ENCODE measurements around the gene ZCRB1.
"Not testable (repeated sequence)": the region's sequence is repeated elsewhere in the genome, so short reads cannot be mapped to it uniquely, and the experiment has no call there.

ZCRB1 gene, protein sequence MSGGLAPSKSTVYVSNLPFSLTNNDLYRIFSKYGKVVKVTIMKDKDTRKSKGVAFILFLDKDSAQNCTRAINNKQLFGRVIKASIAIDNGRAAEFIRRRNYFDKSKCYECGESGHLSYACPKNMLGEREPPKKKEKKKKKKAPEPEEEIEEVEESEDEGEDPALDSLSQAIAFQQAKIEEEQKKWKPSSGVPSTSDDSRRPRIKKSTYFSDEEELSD

DNA sequence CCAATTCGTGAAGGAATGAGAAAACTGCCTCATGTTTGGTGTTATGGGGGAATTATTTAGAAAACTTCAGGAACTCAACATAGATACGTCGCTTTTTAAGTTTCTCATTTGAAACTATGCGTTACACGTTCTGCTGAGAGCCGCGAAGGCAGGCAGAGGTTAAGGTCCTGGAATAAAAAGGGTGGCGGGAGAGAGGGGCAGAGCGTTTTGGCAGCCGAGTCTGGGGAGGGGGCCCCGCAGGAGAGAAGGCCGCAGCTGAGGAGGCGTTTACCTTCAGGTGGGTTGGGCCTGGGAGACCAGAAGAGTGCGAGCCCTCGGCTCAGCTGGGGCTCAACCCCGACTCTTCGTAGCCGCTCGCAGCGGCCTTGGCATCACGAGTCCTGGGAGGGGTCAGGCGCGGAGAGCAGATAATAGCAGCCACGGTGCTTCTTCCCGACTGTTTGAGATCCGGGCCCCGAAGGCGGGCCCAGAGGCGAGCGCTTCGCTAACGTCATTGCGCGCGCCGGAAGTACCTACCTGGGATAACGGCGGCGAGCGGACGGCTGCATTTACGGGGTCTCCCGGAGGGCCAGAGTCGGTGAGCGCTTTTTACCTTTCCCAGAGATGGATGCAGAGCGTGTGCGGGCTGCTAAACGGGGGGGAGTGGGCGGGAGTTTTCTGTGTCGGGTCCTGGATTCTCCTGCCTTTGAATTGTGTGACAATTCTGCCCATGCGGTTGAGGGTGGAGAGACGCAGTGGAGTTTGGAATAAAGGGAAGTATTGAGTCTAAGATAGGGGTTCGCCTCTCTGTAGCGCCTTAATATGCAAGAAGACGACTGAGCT is at the start of gene ZCRB1, which contains the start of gene PPHLN1:
ZCRB1 (minus strand) TSS at position 442 of the 822 bp plus-strand sequence. CDS start 1,992 bp downstream, outside the sequence.
PPHLN1 (plus strand) TSS at position 515 of the 822 bp plus-strand sequence. CDS start 9,736 bp downstream, outside the sequence.
- Histone ChIP-seq H3K4me1 (ENCODE audit: insufficient read depth, low read length) (peaks cover 8% of the 10 kb centered on the region), H3K9me3 (ENCODE audit: control insufficient read depth, insufficient read depth, low read length) (no peaks in the 10 kb centered on the region), H3K9ac (ENCODE audit: low read depth, low read length) (peak within 1 kb of the TSS; percentile 88), H3K36me3 (ENCODE audit: insufficient read depth, low read length) (no peaks in the 10 kb centered on the region; the same call in 1 of the 2 replicates)

DNA sequence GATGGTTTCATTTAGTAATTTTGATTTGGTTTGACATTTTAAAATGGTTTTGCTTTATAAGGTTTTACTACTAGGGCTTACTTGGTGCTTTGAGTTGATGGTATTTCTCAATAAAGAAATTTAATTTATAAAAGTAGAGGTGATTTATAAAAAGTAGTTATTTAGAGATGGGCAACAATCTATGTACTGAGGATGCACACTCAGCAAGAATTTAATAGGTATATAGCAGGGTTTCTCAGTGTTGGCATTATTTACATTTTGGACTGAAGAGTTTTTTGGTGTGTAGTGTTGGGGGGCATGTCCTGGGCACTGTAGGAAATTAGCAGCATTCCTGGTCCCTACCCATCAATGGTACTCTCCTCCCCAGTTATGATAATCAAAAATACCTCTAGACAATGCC is 47.8 kb upstream of the ZCRB1 start:
- H3K9me3 ChIP-seq (ENCODE audit: control insufficient read depth, insufficient read depth, low read length), result no peaks in the 10 kb centered on the region; the same call in 1 of the 2 replicates
- H3K4me1 ChIP-seq (ENCODE audit: insufficient read depth, low read length), result peaks cover 15% of the 10 kb centered on the region; the same call in 1 of the 2 replicates
- no peaks in the 10 kb centered on the region for H3K36me3 ChIP-seq (ENCODE audit: insufficient read depth, low read length)
- H3K9ac ChIP-seq (ENCODE audit: low read depth, low read length), result no peak overlapping the region

DNA sequence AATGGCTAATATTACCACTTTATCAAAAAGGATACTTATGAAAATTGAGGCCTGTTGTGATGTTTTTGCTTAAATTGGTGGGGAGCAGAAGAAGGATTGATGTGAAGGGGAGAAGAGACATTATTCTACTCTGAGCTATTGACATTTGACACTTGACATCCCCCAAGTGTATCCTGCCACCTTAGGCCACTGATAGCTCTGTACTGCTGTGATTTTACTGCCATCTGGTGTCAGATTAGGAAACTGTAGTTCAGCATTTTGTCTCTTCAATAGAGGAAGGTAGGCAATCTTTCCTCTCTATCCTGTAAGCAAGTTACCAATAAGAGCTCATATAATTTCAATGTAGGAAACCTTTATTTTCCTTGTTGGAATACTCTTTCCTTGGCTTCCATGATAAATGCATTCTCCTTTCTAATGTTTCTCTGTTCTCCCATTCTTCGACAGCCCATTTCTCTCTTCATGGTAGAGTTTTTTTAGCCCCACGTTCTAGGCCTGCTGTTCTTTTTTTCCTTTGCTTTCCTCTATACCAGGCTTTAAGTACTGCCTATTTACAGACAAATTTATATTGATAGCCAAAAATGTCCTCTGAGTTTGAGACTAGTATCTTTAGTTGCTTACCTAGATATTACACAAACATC is 46.4 kb upstream of the ZCRB1 start:
- no peaks in the 10 kb centered on the region; the same call in 1 of the 2 replicates for H3K9me3 ChIP-seq (ENCODE audit: control insufficient read depth, insufficient read depth, low read length)
- H3K9ac ChIP-seq (ENCODE audit: low read depth, low read length), result no peak overlapping the region
- H3K4me1 ChIP-seq (ENCODE audit: insufficient read depth, low read length), result peaks cover 15% of the 10 kb centered on the region; the same call in 1 of the 2 replicates
- H3K36me3 ChIP-seq (ENCODE audit: insufficient read depth, low read length), result no peaks in the 10 kb centered on the region

DNA sequence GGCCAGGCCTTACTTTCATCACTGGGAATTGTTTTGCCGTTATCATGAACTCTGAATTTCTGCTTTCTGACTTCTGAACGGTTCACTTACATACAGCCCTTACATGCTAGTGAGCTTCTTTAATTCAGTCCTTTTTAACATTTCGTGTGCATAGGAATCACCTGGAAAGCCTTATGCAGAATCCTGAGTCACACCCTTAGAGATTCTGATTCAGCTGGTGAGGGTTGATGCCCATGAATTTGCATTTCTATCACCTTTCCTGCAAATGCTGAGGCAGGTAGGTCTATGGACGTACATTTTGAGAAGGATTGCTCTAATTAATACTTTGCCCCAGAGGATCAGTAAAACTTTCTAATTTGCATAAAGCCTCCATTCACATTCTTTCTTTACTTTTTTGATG is 44.1 kb upstream of the ZCRB1 start:
- Histone ChIP-seq H3K4me1 (ENCODE audit: insufficient read depth, low read length) (peaks cover 15% of the 10 kb centered on the region; the same call in 1 of the 2 replicates), H3K36me3 (ENCODE audit: insufficient read depth, low read length) (no peaks in the 10 kb centered on the region), H3K9ac (ENCODE audit: low read depth, low read length) (no peak overlapping the region), H3K9me3 (ENCODE audit: control insufficient read depth, insufficient read depth, low read length) (no peaks in the 10 kb centered on the region; the same call in 1 of the 2 replicates)

DNA sequence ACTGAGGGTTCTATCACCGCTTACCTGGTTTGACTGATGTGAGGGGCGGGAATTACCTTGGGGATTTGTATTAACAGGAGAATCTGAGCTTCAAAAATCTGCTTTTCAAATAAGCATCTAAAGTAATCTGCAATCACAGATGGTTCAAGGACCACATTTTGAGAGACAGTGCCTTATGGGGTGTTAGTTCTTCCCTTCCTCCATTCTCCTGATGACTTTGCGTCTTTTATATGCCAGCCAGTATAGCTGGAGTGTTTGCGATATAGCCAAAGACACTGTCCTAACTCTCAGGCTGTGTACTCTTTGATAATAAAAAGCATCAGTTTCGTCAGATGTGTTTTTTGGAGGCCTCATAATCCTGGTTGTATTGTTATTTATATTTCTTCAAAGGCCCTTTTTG is 39.6 kb upstream of the ZCRB1 start:
- peaks cover 13% of the 10 kb centered on the region; the same call in 1 of the 2 replicates for H3K4me1 ChIP-seq (ENCODE audit: insufficient read depth, low read length)
- H3K9me3 ChIP-seq (ENCODE audit: control insufficient read depth, insufficient read depth, low read length), result no peaks in the 10 kb centered on the region
- no peaks in the 10 kb centered on the region; the same call in 1 of the 2 replicates for H3K36me3 ChIP-seq (ENCODE audit: insufficient read depth, low read length)
- no peak overlapping the region for H3K9ac ChIP-seq (ENCODE audit: low read depth, low read length)

DNA sequence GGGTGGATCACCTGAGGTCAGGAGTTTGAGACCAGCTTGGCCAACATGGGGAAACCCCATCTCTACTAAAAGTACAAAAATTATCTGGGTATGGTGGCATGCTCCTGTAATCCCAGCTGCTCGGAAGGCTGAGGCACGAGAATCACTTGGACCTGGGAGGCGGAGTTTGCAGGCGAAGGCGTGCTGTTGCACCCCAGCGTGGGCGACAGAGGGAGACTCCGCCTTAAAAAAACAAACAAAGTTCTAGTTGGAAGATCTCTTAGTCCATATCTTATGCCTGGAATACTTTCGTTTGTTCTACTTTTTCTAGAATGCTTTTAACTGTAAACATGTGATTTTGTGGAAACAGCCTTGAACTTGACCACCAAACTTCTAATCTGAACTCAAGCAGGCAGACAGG is 38.8 kb upstream of the ZCRB1 start:
- H3K4me1 ChIP-seq (ENCODE audit: insufficient read depth, low read length), result peaks cover 9% of the 10 kb centered on the region; the same call in 1 of the 2 replicates
- H3K9ac ChIP-seq (ENCODE audit: low read depth, low read length), result no peak overlapping the region
- no peaks in the 10 kb centered on the region for H3K9me3 ChIP-seq (ENCODE audit: control insufficient read depth, insufficient read depth, low read length)

DNA sequence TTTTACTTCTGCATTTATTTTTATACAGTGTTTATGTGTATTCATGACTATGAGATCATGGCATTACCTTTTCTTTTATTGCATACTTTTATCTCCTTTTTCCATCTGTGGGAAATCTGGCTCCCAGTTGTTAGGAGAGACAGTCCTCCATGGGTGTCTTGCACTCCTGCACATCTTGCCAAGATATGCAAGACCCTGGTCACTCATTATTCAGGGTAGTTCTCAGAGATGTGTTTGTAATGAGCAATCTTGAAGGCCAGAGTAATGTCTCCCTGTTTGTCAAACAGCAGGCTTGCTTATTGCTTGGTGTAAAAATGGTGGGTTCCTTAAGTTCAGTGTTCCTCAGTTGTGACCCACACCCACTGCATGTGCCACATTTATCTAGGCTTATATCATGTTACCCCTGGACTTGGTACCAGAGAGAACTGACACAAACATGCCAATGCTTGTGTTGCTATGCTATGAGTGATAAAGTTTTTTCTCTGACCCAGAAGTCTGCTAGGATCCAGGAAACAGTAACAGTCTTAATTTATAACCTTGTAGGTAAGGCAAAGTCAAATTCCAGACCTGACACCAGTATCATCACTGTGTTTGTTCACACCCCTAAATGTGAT is 36.9 kb upstream of the ZCRB1 start:
- H3K36me3 ChIP-seq (ENCODE audit: insufficient read depth, low read length), result no peaks in the 10 kb centered on the region; the same call in 1 of the 2 replicates
- no peaks in the 10 kb centered on the region for H3K4me1 ChIP-seq (ENCODE audit: insufficient read depth, low read length)
- H3K9me3 ChIP-seq (ENCODE audit: control insufficient read depth, insufficient read depth, low read length), result no peaks in the 10 kb centered on the region
- no peak overlapping the region for H3K9ac ChIP-seq (ENCODE audit: low read depth, low read length)

More for the DNA sequence above, 38.8 kb upstream of the ZCRB1 start:
- no peaks in the 10 kb centered on the region; the same call in 1 of the 2 replicates for H3K36me3 ChIP-seq (ENCODE audit: insufficient read depth, low read length)

DNA sequence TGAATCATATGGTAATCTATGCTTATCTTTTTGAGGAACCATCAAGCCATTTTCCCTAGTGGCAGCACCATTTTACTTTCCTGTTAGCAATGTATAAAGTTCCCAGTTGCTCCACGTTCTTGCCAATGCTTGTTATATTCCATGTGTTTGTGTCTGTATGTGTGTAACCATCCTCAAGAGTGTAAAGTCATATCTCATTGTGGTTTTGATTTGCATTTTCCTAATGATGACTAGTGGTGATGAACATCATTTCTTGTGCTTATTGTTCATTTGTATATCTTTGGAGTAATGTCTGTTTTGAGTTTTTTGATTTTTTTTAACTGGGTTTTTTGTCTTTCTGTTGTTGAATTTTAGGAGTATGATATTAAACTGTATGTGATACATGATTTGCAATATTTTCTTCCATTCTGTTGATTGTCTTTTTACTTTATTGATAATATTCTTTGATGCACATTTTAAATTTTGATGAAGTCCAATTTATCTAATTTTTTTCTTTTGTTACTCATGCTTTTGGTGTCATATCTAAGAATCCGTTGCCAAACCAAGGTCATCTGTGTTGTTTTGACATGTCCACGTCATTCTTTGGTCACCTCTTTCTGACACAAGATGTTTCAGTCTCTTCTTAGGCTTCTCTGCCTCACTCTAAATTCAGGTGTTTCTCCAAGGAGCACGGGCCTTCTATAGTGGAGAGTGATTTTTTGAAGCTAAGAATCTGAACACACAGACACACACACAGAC is 36.2 kb upstream of the ZCRB1 start:
- H3K9me3 ChIP-seq (ENCODE audit: control insufficient read depth, insufficient read depth, low read length), result no peaks in the 10 kb centered on the region
- no peaks in the 10 kb centered on the region for H3K4me1 ChIP-seq (ENCODE audit: insufficient read depth, low read length)
- H3K9ac ChIP-seq (ENCODE audit: low read depth, low read length), result no peak overlapping the region
- no peaks in the 10 kb centered on the region; the same call in 1 of the 2 replicates for H3K36me3 ChIP-seq (ENCODE audit: insufficient read depth, low read length)

DNA sequence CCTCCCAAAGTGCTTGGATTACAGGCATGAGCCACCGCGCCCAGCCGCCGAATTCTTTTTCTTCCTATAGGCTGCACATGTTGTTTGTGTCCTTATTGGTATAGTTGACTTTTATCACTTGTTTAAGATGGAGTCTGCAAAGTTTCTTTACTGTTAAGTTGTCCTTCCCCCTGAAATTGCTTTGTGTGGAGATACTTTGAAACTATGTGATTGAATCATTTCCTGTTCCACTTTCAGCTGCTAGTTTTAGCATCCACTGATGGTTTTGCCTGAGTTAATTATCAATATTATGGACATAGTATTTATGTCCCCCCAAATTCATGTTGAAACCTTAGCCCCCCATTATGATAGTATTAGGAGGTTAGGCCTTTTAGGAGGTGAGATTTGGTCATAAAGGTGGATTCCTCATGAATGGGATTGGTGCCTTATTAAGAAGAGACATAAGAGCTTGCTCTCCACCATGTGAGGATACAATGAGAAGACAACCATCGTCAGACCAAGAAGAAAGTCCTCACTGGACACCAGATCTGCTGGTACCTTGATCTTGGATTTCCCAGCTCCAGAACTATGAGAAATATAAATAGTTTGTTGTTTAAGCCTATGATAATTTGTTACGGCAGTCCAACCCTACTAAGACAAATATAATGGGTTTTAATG is 35.0 kb upstream of the ZCRB1 start:
- Histone ChIP-seq H3K36me3 (ENCODE audit: insufficient read depth, low read length) (no peaks in the 10 kb centered on the region; the same call in 1 of the 2 replicates), H3K9ac (ENCODE audit: low read depth, low read length) (no peak overlapping the region), H3K9me3 (ENCODE audit: control insufficient read depth, insufficient read depth, low read length) (no peaks in the 10 kb centered on the region), H3K4me1 (ENCODE audit: insufficient read depth, low read length) (no peaks in the 10 kb centered on the region)

DNA sequence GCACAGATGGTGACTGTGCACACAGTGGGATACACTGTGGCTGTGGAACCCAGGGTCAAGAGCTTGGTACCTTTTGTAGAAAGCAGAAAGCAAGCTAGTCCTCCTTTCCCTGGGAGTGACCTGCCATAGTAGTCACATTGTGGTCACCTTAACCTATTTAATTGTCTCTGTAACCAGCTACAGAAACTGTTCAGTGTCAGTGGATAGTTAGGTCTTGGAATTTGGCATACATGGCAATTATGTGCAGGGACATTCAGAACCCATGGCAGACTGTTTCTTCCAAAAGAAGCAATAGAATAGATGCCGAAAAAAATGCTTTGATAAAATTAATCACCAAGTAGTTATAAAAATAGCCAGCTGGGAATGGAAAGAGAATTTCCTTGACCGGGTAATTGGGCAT is 30.4 kb upstream of the ZCRB1 start:
- Histone ChIP-seq H3K36me3 (ENCODE audit: insufficient read depth, low read length) (no peaks in the 10 kb centered on the region; the same call in 1 of the 2 replicates), H3K9ac (ENCODE audit: low read depth, low read length) (no peak overlapping the region), H3K9me3 (ENCODE audit: control insufficient read depth, insufficient read depth, low read length) (no peaks in the 10 kb centered on the region), H3K4me1 (ENCODE audit: insufficient read depth, low read length) (no peaks in the 10 kb centered on the region)

DNA sequence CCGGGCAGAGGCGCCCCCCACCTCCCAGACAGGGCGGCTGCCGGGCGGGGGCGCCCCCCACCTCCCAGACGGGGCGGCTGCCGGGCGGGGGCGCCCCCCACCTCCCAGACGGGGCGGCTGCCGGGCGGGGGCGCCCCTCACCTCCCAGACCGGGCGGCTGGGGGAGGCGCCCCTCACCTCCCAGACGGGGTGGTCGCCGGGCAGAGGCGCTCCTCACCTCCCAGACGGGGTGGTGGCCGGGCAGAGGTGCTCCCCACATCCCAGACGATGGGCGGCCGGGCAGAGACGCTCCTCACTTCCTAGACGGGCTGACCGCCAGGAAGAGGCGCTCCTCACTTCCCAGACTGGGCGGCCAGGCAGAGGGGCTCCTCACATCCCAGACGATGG is 24.1 kb upstream of the ZCRB1 start:
- H3K4me1 ChIP-seq (ENCODE audit: insufficient read depth, low read length); H3K9ac ChIP-seq (ENCODE audit: low read depth, low read length); H3K36me3 ChIP-seq (ENCODE audit: insufficient read depth, low read length); H3K9me3 ChIP-seq (ENCODE audit: control insufficient read depth, insufficient read depth, low read length): not testable (repeated sequence)

DNA sequence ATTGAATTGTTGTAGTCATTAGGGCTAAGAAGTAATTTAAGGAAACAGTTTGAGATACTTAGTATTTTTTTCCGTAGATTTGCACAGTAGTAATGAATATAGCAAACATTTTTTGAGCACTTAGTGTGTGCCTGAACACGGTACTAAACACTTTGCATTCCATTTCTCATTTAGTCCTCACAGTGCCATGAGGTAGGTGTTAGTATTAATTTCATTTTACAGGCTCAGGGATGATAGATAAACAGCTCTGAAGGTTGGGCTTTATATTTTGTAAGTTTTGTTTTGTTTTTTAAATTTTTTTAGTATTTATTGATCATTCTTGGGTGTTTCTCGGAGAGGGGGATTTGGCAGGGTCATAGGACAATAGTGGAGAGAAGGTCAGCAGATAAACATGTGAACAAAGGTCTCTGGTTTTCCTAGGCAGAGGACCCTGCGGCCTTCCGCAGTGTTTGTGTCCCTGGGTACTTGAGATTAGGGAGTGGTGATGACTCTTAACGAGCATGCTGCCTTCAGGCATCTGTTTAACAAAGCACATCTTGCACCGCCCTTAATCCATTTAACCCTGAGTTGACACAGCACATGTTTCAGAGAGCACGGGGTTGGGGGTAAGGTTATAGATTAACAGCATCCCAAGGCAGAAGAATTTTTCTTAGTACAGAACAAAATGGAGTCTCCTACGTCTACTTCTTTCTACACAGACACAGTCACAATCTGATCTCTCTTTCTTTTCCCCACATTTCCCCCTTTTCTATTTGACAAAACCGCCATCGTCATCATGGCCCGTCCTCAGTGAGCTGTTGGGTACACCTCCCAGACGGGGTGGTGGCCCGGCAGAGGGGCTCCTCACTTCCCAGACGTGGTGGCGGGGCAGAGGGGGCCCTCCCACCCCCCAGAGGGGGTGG is 23.5 kb upstream of the ZCRB1 start:
- not testable (repeated sequence) for H3K36me3 ChIP-seq (ENCODE audit: insufficient read depth, low read length); H3K4me1 ChIP-seq (ENCODE audit: insufficient read depth, low read length); H3K9me3 ChIP-seq (ENCODE audit: control insufficient read depth, insufficient read depth, low read length); H3K9ac ChIP-seq (ENCODE audit: low read depth, low read length)

Data from ES-I3 (cell line).